ENCODE results near the gene SPTBN1.

SPTBN1 gene

GRCh38 chr2:54534625-54535024 lies 78.5 kb downstream of the SPTBN1 start:
- in situ Hi-C loops (cut with HindIII; ENCODE audit: low pct_unique_long_range_greater_than_20kb, low sequenced_read_pairs) = no loop called here
- DNase-seq (ENCODE audit: low read depth in 1 of 2, low spot score in 1 of 2) = no peak
- TF ChIP-seq JUND (IDR thresholded peaks at IDR 0.05; ENCODE audit: low read depth) = no peak

- TF ChIP-seq JUND (IDR thresholded peaks at IDR 0.05; ENCODE audit: low read depth) = no peak
- DNase-seq (ENCODE audit: low read depth in 1 of 2, low spot score in 1 of 2) = no peak
- in situ Hi-C loops (cut with HindIII; ENCODE audit: low pct_unique_long_range_greater_than_20kb, low sequenced_read_pairs) = no loop called here
Observed at GRCh38 chr2:54535599-54536195, 79.6 kb downstream of the SPTBN1 start.

GRCh38 chr2:54536720-54537119 lies 80.6 kb downstream of the SPTBN1 start:
- in situ Hi-C loops (cut with HindIII; ENCODE audit: low pct_unique_long_range_greater_than_20kb, low sequenced_read_pairs) = no loop called here
- no peak for TF ChIP-seq JUND (IDR thresholded peaks at IDR 0.05; ENCODE audit: low read depth)
- DNase-seq (ENCODE audit: low read depth in 1 of 2, low spot score in 1 of 2) = no peak

- no peak for DNase-seq (ENCODE audit: low read depth in 1 of 2, low spot score in 1 of 2)
- no peak for TF ChIP-seq JUND (IDR thresholded peaks at IDR 0.05; ENCODE audit: low read depth)
- in situ Hi-C loops (cut with HindIII; ENCODE audit: low pct_unique_long_range_greater_than_20kb, low sequenced_read_pairs) = no loop called here
Observed at GRCh38 chr2:54538537-54538936, 82.4 kb downstream of the SPTBN1 start.

DNA sequence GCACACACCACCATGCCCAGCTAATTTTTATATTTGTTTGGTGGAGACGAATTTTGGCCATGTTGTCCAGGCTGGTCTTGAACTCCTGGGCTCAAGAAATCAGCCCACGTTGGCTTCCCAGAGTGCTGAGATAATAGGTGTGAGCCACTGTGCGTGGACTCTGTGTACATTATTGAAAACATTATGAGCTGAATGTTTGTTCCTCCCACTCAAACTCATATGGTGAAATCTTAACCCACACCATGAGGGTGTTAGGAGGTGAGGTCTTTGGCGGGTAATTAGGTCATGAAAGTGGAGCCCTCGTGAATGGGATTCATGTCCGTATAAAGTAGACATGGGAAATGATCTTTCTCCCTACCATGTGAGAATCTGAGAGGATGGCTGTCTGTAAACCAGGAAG lies 83.6 kb downstream of the SPTBN1 start:
- TF ChIP-seq JUND (IDR thresholded peaks at IDR 0.05; ENCODE audit: low read depth) = no peak
- no peak for DNase-seq (ENCODE audit: low read depth in 1 of 2, low spot score in 1 of 2)
- in situ Hi-C loops (cut with HindIII; ENCODE audit: low pct_unique_long_range_greater_than_20kb, low sequenced_read_pairs) = no loop called here

GRCh38 chr2:54540194-54540593 lies 84.1 kb downstream of the SPTBN1 start:
- in situ Hi-C loops (cut with HindIII; ENCODE audit: low pct_unique_long_range_greater_than_20kb, low sequenced_read_pairs) = no loop called here
- no peak for TF ChIP-seq JUND (IDR thresholded peaks at IDR 0.05; ENCODE audit: low read depth)
- no peak for DNase-seq (ENCODE audit: low read depth in 1 of 2, low spot score in 1 of 2)

GRCh38 chr2:54541995-54542394 lies 85.9 kb downstream of the SPTBN1 start:
- no peak for DNase-seq (ENCODE audit: low read depth in 1 of 2, low spot score in 1 of 2)
- in situ Hi-C loops (cut with HindIII; ENCODE audit: low pct_unique_long_range_greater_than_20kb, low sequenced_read_pairs) = no loop called here
- no peak for TF ChIP-seq JUND (IDR thresholded peaks at IDR 0.05; ENCODE audit: low read depth)

DNA sequence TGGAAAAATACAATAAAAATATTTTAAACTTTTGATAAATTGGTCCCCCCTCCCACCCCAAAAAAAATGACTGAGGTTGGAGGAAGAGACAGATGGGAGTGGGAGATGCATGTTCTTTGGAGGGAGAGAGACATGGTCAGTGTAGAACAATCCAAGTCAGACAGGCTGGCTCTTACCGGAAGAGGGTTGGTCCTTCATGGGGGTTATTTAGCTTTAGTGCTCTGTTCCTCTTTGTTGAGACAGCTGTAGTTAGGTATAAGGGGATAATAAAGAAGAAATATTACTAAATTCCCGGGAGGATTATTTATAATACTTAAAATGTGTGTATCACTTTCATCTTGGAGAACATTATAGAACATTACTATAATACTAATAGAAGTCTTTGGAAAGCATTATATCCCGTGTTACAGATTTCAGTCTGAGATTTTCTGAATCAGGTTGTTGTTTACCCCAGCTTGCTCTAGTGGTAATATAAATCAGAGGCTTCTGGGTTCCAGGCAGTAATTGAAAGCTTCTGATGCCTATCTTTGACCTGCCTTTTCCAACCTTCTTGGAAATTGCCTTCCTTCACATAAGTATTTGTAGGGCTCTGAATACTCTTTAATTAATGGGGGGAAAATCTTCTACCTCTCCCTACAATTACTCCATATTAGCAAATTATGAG lies 87.7 kb downstream of the SPTBN1 start:
- in situ Hi-C loops (cut with HindIII; ENCODE audit: low pct_unique_long_range_greater_than_20kb, low sequenced_read_pairs) = no loop called here
- DNase-seq (ENCODE audit: low read depth in 1 of 2, low spot score in 1 of 2) = no peak

GRCh38 chr2:54545702-54546450 lies 89.7 kb downstream of the SPTBN1 start:
- in situ Hi-C loops (cut with HindIII; ENCODE audit: low pct_unique_long_range_greater_than_20kb, low sequenced_read_pairs) = no loop called here
- no peak for TF ChIP-seq JUND (IDR thresholded peaks at IDR 0.05; ENCODE audit: low read depth)
- no peak for DNase-seq (ENCODE audit: low read depth in 1 of 2, low spot score in 1 of 2)

More for the DNA sequence above, 87.7 kb downstream of the SPTBN1 start:
- TF ChIP-seq JUND (IDR thresholded peaks at IDR 0.05; ENCODE audit: low read depth) = no peak

- no peak for TF ChIP-seq JUND (IDR thresholded peaks at IDR 0.05; ENCODE audit: low read depth)
- in situ Hi-C loops (cut with HindIII; ENCODE audit: low pct_unique_long_range_greater_than_20kb, low sequenced_read_pairs) = no loop called here
- DNase-seq (ENCODE audit: low read depth in 1 of 2, low spot score in 1 of 2) = no peak
Observed at GRCh38 chr2:54546518-54546917, 90.4 kb downstream of the SPTBN1 start.

DNA sequence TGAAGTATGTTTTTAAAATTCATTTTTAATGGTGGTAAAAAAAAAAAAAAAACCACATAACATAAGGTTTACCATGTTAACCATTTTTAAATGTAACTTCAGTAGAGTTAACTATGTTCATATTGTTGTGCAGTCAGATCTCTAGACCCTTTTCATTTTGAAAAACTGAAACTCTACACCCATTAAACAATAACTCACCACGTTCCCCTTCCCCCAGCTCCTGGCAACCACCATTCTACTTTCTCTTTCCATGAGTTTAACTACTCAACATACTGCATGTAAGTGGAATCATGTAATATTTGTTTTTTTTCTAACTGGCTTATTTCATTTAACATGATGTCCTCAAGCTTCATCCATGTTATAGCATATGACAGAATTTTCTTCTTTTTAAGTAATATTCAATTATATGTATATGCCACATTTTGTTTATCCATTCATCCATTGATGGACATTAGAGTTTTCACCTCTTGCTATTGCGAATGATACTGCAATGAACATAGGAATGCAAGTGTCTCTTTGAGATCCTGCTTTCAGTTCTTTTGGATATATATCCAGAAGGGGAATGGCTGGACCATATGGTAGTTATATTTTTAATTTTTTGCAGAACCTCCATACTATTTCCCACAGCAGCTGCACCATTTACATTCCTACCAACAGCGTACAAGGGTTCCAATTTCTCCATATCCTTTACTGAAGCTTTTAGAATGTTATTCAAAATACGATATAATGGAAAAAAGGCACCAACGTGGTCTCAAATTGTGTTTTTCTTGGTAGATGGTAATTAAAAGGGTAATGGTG lies 91.0 kb downstream of the SPTBN1 start:
- TF ChIP-seq JUND (IDR thresholded peaks at IDR 0.05; ENCODE audit: low read depth) = no peak
- in situ Hi-C loops (cut with HindIII; ENCODE audit: low pct_unique_long_range_greater_than_20kb, low sequenced_read_pairs) = no loop called here
- no peak for DNase-seq (ENCODE audit: low read depth in 1 of 2, low spot score in 1 of 2)

GRCh38 chr2:54549430-54549829 lies 93.3 kb downstream of the SPTBN1 start:
- in situ Hi-C loops (cut with HindIII; ENCODE audit: low pct_unique_long_range_greater_than_20kb, low sequenced_read_pairs) = no loop called here
- TF ChIP-seq JUND (IDR thresholded peaks at IDR 0.05; ENCODE audit: low read depth) = no peak
- no peak for DNase-seq (ENCODE audit: low read depth in 1 of 2, low spot score in 1 of 2)

Measured in T47D (cell line).